Astrocyte of the cerebellum (primary cell): ENCODE data around the gene ZDHHC19.

ENCODE experiments used
- DNase-seq: peaks from one replicate; pipeline ENCODE4 v3.0.0-alpha.2; 2011; ENCODE audit warnings: low read depth
- H3K4me3 ChIP-seq: 2 replicates; pipeline ENCODE4 v1.5.1; 2011; ENCODE audit warnings: mild to moderate bottlenecking, low read depth, low read length, moderate library complexity
- in situ Hi-C: cut with HindIII; loops from 2 replicates; pipeline ENCODE4 v1.10.0; 2017; ENCODE audit warnings: low sequenced_read_pairs
- TF ChIP-seq, protein P1 (sequence below): IDR thresholded peaks from 2 replicates; pipeline ENCODE4 v1.5.1; 2012; ENCODE audit warnings: low read length, low read depth, moderate library complexity, mild to moderate bottlenecking; ENCODE audit errors: missing control alignments

ZDHHC19 gene

DNA sequence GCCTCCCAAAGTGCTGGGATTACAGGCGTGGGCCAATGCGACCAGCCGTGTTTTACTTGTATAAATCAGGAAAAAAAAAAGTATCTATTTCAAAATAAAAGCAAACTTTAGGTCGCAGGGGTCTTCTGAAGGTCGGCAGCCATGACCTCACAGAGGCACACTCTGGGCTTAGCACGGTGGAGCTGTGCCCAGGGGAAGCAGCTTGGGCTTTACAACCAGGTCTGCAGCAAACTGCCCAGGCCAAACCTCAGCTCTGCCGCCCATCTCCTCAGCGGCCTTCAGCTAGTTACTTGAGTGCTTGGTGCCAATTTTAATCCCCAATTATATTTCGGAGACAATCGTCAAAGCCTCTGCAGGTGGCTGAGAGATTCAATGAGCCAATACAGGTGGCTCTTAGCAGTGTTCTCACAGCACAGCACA lies 30.1 kb downstream of the ZDHHC19 start:
- TF ChIP-seq, protein P1, sequence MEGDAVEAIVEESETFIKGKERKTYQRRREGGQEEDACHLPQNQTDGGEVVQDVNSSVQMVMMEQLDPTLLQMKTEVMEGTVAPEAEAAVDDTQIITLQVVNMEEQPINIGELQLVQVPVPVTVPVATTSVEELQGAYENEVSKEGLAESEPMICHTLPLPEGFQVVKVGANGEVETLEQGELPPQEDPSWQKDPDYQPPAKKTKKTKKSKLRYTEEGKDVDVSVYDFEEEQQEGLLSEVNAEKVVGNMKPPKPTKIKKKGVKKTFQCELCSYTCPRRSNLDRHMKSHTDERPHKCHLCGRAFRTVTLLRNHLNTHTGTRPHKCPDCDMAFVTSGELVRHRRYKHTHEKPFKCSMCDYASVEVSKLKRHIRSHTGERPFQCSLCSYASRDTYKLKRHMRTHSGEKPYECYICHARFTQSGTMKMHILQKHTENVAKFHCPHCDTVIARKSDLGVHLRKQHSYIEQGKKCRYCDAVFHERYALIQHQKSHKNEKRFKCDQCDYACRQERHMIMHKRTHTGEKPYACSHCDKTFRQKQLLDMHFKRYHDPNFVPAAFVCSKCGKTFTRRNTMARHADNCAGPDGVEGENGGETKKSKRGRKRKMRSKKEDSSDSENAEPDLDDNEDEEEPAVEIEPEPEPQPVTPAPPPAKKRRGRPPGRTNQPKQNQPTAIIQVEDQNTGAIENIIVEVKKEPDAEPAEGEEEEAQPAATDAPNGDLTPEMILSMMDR = no peak
- no peak overlapping the region for H3K4me3 ChIP-seq
- DNase-seq = no peak
- in situ Hi-C loops = no loop called here

- TF ChIP-seq, protein P1 = no peak
- DNase-seq = no peak
- H3K4me3 ChIP-seq = no peak overlapping the region
- in situ Hi-C loops = no loop called here
Observed at GRCh38 chr3:196180346-196180745, 30.9 kb downstream of the ZDHHC19 start.

GRCh38 chr3:196179380-196180308 lies 31.6 kb downstream of the ZDHHC19 start:
- in situ Hi-C loops = loop anchor here (5.0 to 10.0 kb wide), 2 partner anchors 45 to 107 kb away; no protein-coding TSS in a partner anchor
- TF ChIP-seq, protein P1 = no peak
- no peak overlapping the region for H3K4me3 ChIP-seq
- DNase-seq = peak; percentile 33

DNA sequence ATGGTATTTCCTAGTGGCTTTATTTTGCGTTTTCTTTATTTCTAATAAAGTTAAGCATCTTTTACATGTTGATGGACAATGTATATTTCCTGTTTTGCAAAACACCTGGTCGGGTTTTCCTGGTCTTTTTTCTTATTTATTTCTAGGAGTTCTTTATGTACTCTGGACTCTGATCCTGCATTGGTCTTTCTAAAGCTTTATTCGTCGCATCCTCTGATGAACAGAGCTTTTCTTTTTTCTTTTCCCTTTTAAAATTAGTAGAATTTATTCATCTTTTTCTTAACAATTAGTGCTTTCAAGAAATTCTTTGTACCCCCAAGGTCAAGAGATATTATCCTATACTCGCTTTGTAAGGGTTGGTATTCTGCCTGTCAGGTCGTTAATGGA lies 32.2 kb downstream of the ZDHHC19 start:
- no peak overlapping the region for H3K4me3 ChIP-seq

DNA sequence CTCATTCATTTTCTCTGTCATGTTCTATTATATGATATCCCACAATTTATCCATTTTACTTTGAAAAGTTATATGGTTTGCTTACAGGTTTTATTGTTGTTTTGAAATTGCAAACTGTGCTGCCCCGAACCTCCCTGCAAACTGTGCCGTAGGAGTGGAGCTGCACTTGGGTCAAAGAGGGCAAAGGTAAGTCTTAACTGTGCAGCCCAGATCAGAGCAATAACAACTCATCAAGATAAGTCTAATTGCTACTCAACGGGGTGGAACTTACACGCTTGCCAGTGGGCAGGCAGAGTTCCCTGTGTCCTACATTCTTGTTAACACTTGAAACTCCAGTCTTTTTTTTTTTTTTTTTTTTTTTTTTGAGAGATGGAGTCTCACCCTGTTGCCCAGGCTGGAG lies 33.2 kb downstream of the ZDHHC19 start:
- in situ Hi-C loops = loop anchor here (5.0 to 10.0 kb wide), 2 partner anchors 47 to 106 kb away; no protein-coding TSS in a partner anchor

More for the DNA sequence above, 32.2 kb downstream of the ZDHHC19 start:
- no peak for DNase-seq
- TF ChIP-seq, protein P1 = no peak
- in situ Hi-C loops = loop anchor here (5.0 to 10.0 kb wide), 2 partner anchors 46 to 107 kb away; no protein-coding TSS in a partner anchor

GRCh38 chr3:196177567-196177966 lies 33.6 kb downstream of the ZDHHC19 start:
- DNase-seq = no peak
- in situ Hi-C loops = loop anchor here (5.0 to 10.0 kb wide), 2 partner anchors 47 to 105 kb away; no protein-coding TSS in a partner anchor
- no peak overlapping the region for H3K4me3 ChIP-seq
- TF ChIP-seq, protein P1 = no peak

More for the DNA sequence above, 33.2 kb downstream of the ZDHHC19 start:
- DNase-seq = no peak
- no peak overlapping the region for H3K4me3 ChIP-seq
- TF ChIP-seq, protein P1 = no peak
